H1 (cell line): Measurements from ENCODE around the gene PLXNA4. TPM values are rescaled to one million over a fixed set of nuclear protein-coding genes. Genes with fewer than 3 reads are reported as not detected.

Experiments
- CTCF ChIA-PET: fragments of 300-600 bp; sonication (Branson Sonifier 250); formaldehyde crosslinking; loops from one replicate; lab custom pipeline; 2021; ENCODE audit not compliant: partially characterized antibody; lab: Charles Lee
- POLR2A ChIA-PET: fragments of 300-600 bp; sonication (Branson Sonifier 250); formaldehyde crosslinking; loops from one replicate; lab custom pipeline; 2021; ENCODE audit warnings: inconsistent platforms; ENCODE audit not compliant: partially characterized antibody; lab: Charles Lee
- DNase-seq, 2 experiments: peaks; one replicate each; pipeline versions ENCODE4 v3.0.0 to v3.0.0-alpha.2; 2010 to 2022; ENCODE audit warnings: low spot score in 2 of 2, low read depth in 1 of 2, mixed read lengths in 1 of 2
- FAIRE-seq: peaks from 2 replicates; lab custom pipeline; 2011; peaks lifted over from hg19 to GRCh38; lab: Jason Lieb, UNC
- H2AFZ ChIP-seq: 2 replicates; pipeline ENCODE4 v1.8.1; 2012; ENCODE audit warnings: low read length, inconsistent platforms
- H2AK5ac ChIP-seq: 2 replicates; pipeline ENCODE4 v1.6.1; 2013; ENCODE audit warnings: low read depth, low read length
- H2BK120ac ChIP-seq: replicated peaks from 2 replicates; pipeline ENCODE3; 2013; ENCODE audit warnings: low read depth, low read length, inconsistent platforms
- H2BK12ac ChIP-seq: 2 replicates; pipeline ENCODE4 v1.6.1; 2013; ENCODE audit warnings: low read depth, low read length
- H2BK15ac ChIP-seq: 2 replicates; pipeline ENCODE4 v1.6.1; 2013; ENCODE audit warnings: low read length
- H2BK20ac ChIP-seq: 2 replicates; pipeline ENCODE4 v1.6.1; 2013; ENCODE audit warnings: low read length
- H2BK5ac ChIP-seq: 2 replicates; pipeline ENCODE4 v1.6.1; 2013; ENCODE audit warnings: low read depth, low read length
- H3K14ac ChIP-seq: 2 replicates; pipeline ENCODE4 v1.6.1; 2013; ENCODE audit warnings: inconsistent platforms; ENCODE audit not compliant: insufficient read length
- H3K18ac ChIP-seq: 2 replicates; pipeline ENCODE4 v1.6.1; 2013; ENCODE audit warnings: low read length; ENCODE audit errors: extremely low read depth
- H3K23ac ChIP-seq: 2 replicates; pipeline ENCODE4 v1.6.1; 2013; ENCODE audit warnings: inconsistent platforms; ENCODE audit not compliant: insufficient read length
- H3K23me2 ChIP-seq: 2 replicates; pipeline ENCODE4 v1.6.1; 2013; ENCODE audit warnings: low read depth, low read length
- H3K27ac ChIP-seq: 2 replicates; pipeline ENCODE4 v1.6.1; 2011; ENCODE audit warnings: low read depth, low read length, inconsistent platforms
- H3K27me3 ChIP-seq, 4 experiments: replicated peaks in 1 of 4; 1 replicate in 1 of 4; 2 replicates in 3 of 4; pipeline versions ENCODE4 v1.6.1 to v1.8.1; 2011 to 2013; ENCODE audit warnings: low read length in 3 of 4, mild to moderate bottlenecking in 3 of 4, inconsistent platforms in 2 of 4, mixed read lengths in 2 of 4, moderate library complexity in 1 of 4; ENCODE audit not compliant: control insufficient read depth in 3 of 4, insufficient read depth in 3 of 4; ENCODE audit errors: extremely low read depth in 1 of 4
- H3K36me3 ChIP-seq, 4 experiments: 2 replicates each; pipeline versions ENCODE4 v1.6.1 to v1.8.1; 2011 to 2013; ENCODE audit warnings: mild to moderate bottlenecking in 4 of 4, low read length in 3 of 4, moderate library complexity in 2 of 4, control low read depth in 1 of 4, inconsistent platforms in 1 of 4; ENCODE audit not compliant: insufficient read depth in 4 of 4, control insufficient read depth in 2 of 4
- H3K4ac ChIP-seq: replicated peaks from 2 replicates; pipeline ENCODE3; 2013; ENCODE audit warnings: low read length, low read depth, mixed read lengths, inconsistent platforms; ENCODE audit not compliant: insufficient read length
- H3K4me1 ChIP-seq, 4 experiments: replicated peaks in 1 of 4; 1 replicate in 1 of 4; 2 replicates in 3 of 4; pipeline versions ENCODE4 v1.6.1 to v1.8.1; 2011 to 2013; ENCODE audit warnings: low read length in 3 of 4, inconsistent platforms in 2 of 4, mixed read lengths in 1 of 4; ENCODE audit not compliant: insufficient read depth in 4 of 4, control insufficient read depth in 3 of 4
- H3K4me2 ChIP-seq, 2 experiments: 2 replicates each; pipeline versions ENCODE4 v1.6.1 to v1.8.1; 2011 to 2013; ENCODE audit warnings: low read depth in 2 of 2, low read length in 2 of 2, control low read depth in 1 of 2, inconsistent platforms in 1 of 2, mild to moderate bottlenecking in 1 of 2; ENCODE audit not compliant: insufficient read depth in 1 of 2
- H3K4me3 ChIP-seq, 4 experiments: fragments of 200-600, 300-600 bp in 1 of 4; sonication (generic), shearing (Covaris generic), sonication (Bioruptor Twin) in 1 of 4; 2 replicates each; pipeline versions ENCODE4 v1.5.1 to v1.8.1; 2011 to 2016; ENCODE audit warnings: low read length in 4 of 4, low read depth in 3 of 4, control low read depth in 2 of 4, inconsistent platforms in 2 of 4, mild to moderate bottlenecking in 2 of 4, mixed read lengths in 1 of 4, moderate library complexity in 1 of 4; ENCODE audit not compliant: insufficient read depth in 2 of 4; ENCODE audit errors: extremely low read depth in 1 of 4
- H3K56ac ChIP-seq: replicated peaks from 2 replicates; pipeline ENCODE3; 2013; ENCODE audit warnings: low read depth, mild to moderate bottlenecking, mixed read lengths, low read length, inconsistent platforms; ENCODE audit not compliant: insufficient read length
- H3K79me1 ChIP-seq: 2 replicates; pipeline ENCODE4 v1.6.1; 2013; ENCODE audit warnings: low read depth, low read length, control low read depth
- H3K79me2 ChIP-seq, 2 experiments: 2 replicates each; pipeline versions ENCODE4 v1.6.1 to v1.8.1; 2012 to 2013; ENCODE audit warnings: low read length in 2 of 2, mild to moderate bottlenecking in 2 of 2, inconsistent platforms in 1 of 2; ENCODE audit not compliant: insufficient read depth in 2 of 2, control insufficient read depth in 1 of 2
- H3K9ac ChIP-seq, 4 experiments: replicated peaks in 1 of 4; 1 replicate in 1 of 4; 2 replicates in 3 of 4; pipeline versions ENCODE4 v1.6.1 to v1.8.1; 2011 to 2013; ENCODE audit warnings: low read depth in 3 of 4, low read length in 3 of 4, control low read depth in 2 of 4, mild to moderate bottlenecking in 2 of 4, moderate library complexity in 2 of 4, inconsistent platforms in 1 of 4; ENCODE audit errors: extremely low read depth in 1 of 4
- H3K9me3 ChIP-seq, 2 experiments: 2 replicates each; pipeline versions ENCODE4 v1.6.1 to v1.8.1; 2012 to 2013; ENCODE audit warnings: mild to moderate bottlenecking in 2 of 2, moderate library complexity in 2 of 2, control low read depth in 1 of 2, inconsistent platforms in 1 of 2, low read depth in 1 of 2, low read length in 1 of 2, mixed read lengths in 1 of 2; ENCODE audit not compliant: insufficient read depth in 2 of 2
- H4K20me1 ChIP-seq, 2 experiments: replicated peaks in 1 of 2; 2 replicates each; pipeline versions ENCODE3 to v1.8.1; 2011 to 2013; ENCODE audit warnings: inconsistent platforms in 2 of 2, low read length in 2 of 2, mild to moderate bottlenecking in 1 of 2; ENCODE audit not compliant: insufficient read depth in 2 of 2, control insufficient read depth in 1 of 2
- H4K5ac ChIP-seq: 2 replicates; pipeline ENCODE4 v1.6.1; 2013; ENCODE audit warnings: low read length, low read depth, mixed read lengths, inconsistent platforms; ENCODE audit not compliant: insufficient read length
- H4K8ac ChIP-seq: 2 replicates; pipeline ENCODE4 v1.8.0; 2013; ENCODE audit warnings: mild to moderate bottlenecking, moderate library complexity, low read length, inconsistent platforms; ENCODE audit not compliant: insufficient read depth; ENCODE audit errors: extremely low read depth
- H4K91ac ChIP-seq: replicated peaks from 2 replicates; pipeline ENCODE3; 2013; ENCODE audit warnings: low read length, mixed read lengths, inconsistent platforms; ENCODE audit not compliant: insufficient read length
- BRCA1 ChIP-seq: IDR thresholded peaks from 2 replicates; pipeline ENCODE4 v1.6.1; 2012; ENCODE audit warnings: low read depth, low read length, improper control_type of control experiment
- RAD21 ChIP-seq, 2 experiments: IDR thresholded peaks in 1 of 2; conservative IDR thresholded peaks in 1 of 2; 2 replicates each; pipeline ENCODE4 v1.6.1; 2011; ENCODE audit warnings: low read depth in 2 of 2, low read length in 2 of 2, improper control_type of control experiment in 1 of 2, inconsistent platforms in 1 of 2, mild to moderate bottlenecking in 1 of 2, moderate library complexity in 1 of 2
- WGBS, 2 experiments: shearing (Covaris generic) in 1 of 2; methylation state at CpG; one replicate each; pipeline versions ENCODE4 v1.1.6 to v1.1.7; 2013 to 2015; ENCODE audit warnings: low lambda C conversion rate in 2 of 2, mixed read lengths in 2 of 2, inconsistent platforms in 1 of 2, low coverage in 1 of 2, missing lambda C conversion rate in 1 of 2; ENCODE audit not compliant: insufficient replicate concordance in 2 of 2, insufficient coverage in 1 of 2, insufficient read length in 1 of 2; ENCODE audit errors: extremely low coverage in 1 of 2, missing lambda C conversion rate in 1 of 2; 5-methylcytosine and 5-hydroxymethylcytosine counted together
- polyA plus RNA-seq, 7 experiments: library from polyadenylated mRNA; depleted of rRNA in 3 of 7; stranded (reverse) in 5 of 7; unstranded in 2 of 7; fragments of >200 nt in 5 of 7; fragments of 200-250 nt in 2 of 7; gene quantifications; 1 replicate in 5 of 7; 2 replicates in 1 of 7; 4 replicates in 1 of 7; pipeline versions ENCODE4 v1.2.1 to v1.2.3, GENCODE V29; 2011 to 2013; ENCODE audit warnings: missing spikeins in 2 of 7, mixed read lengths in 2 of 7
- total RNA-seq: library from RNA; stranded (reverse); fragmentation: NEBNext Ultra II Directional; extraction: Animal tissue kit (Norgen Biotek cat#: 25700); gene quantifications from 2 replicates; pipeline ENCODE4 v1.2.1, GENCODE V29; 2021

PLXNA4 gene
- total and polyA plus RNA-seq, 2 of the 8 experiments (the other 6 are each of a cell fraction or from before 2014, with no cell fraction given) = 0.76 to 0.79 TPM

DNA sequence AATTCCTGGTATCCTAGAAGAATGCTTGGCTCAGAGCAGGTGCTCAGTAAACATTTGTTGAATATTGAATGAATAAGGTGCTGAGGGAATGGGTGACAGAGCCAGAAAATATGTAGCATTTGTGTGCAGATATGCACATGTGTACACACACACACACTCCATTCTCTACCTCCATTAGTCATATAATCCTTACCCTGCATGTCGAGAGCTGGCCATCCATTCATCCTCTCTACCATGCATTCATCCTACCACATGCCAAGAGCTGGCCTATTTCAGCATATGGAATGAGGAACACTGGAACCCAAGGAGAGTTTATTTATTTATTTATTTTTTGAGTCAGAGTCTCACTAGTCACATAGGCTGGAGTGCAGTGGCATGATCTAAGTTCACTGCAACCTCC lies 284.8 kb downstream of the PLXNA4 start:
- WGBS, 2 experiments = 93% methylated on average over 1 of the region's 1 CpG; no CpG with 5 or more reads in 1 of the 2 experiments
- no peak overlapping the region for H3K14ac ChIP-seq
- FAIRE-seq = no peak
- no peak overlapping the region for H3K4me3 ChIP-seq
- no peak overlapping the region for H2BK12ac ChIP-seq
- no peak overlapping the region for H2BK15ac ChIP-seq
- no peak overlapping the region for H3K18ac ChIP-seq
- H3K56ac ChIP-seq = no peak overlapping the region
- H3K4me1 ChIP-seq = no peaks in the 10 kb centered on the region
- no peaks in the 10 kb centered on the region for H4K20me1 ChIP-seq
- DNase-seq = no peak
- no peaks in the 10 kb centered on the region for H3K27me3 ChIP-seq
- H3K27ac ChIP-seq = no peak overlapping the region
- H2BK5ac ChIP-seq = no peak overlapping the region
- no peaks in the 10 kb centered on the region for H3K9me3 ChIP-seq
- H3K79me2 ChIP-seq = no peaks in the 10 kb centered on the region
- H3K23me2 ChIP-seq = no peaks in the 10 kb centered on the region
- H4K91ac ChIP-seq = no peak overlapping the region
- H4K5ac ChIP-seq = no peak overlapping the region
- TF ChIP-seq RAD21 (IDR thresholded peaks at IDR 0.05 in 1 of 2, conservative IDR thresholded peaks at IDR 0.05 in 1 of 2; ENCODE audit: low read depth in 2 of 2, low read length in 2 of 2) (no peak), BRCA1 (no peak)
- H3K4me2 ChIP-seq = no peak overlapping the region
- no peak overlapping the region for H2AK5ac ChIP-seq
- H2BK120ac ChIP-seq = no peak overlapping the region
- H2AFZ ChIP-seq = no peak overlapping the region
- no peaks in the 10 kb centered on the region for H3K36me3 ChIP-seq
- no peaks in the 10 kb centered on the region for H3K79me1 ChIP-seq
- POLR2A ChIA-PET = no interaction called here
- H3K4ac ChIP-seq = no peak overlapping the region
- CTCF ChIA-PET = interaction anchor here (1.3 to 2.1 kb wide), 2 partner anchors 18 to 27 kb away, joined by 4 to 6 read pairs; no protein-coding TSS in a partner anchor
- no peak overlapping the region for H3K23ac ChIP-seq
- no peak overlapping the region for H4K8ac ChIP-seq
- H3K9ac ChIP-seq = no peak overlapping the region
- H2BK20ac ChIP-seq = no peak overlapping the region
